Right ventricle myocardium superior (tissue), 1 donor: Measurements from ENCODE around the gene DNAJB12. TPM values are rescaled to one million over a fixed set of nuclear protein-coding genes. Genes with fewer than 3 reads are reported as not detected.

Experiments
- total RNA-seq: library from RNA; stranded (reverse); fragmentation: NEBNext Ultra II Directional; extraction: Animal tissue kit (Norgen Biotek cat#: 25700); gene quantifications from one replicate; pipeline ENCODE4 v1.2.1, GENCODE V29; 2021
- donor health status: DM: no; HTN: yes; CAD: no; lungs with severe emphysema.

Gene DNAJB12
- total RNA-seq, 1 donor from 2014 or later: 26.1 TPM

Other genes starting within 250 kb of the DNAJB12 start
- gene ANAPC16, start 138.9 kb downstream of the DNAJB12 start, total RNA-seq: 242 TPM
- gene ASCC1, start 138.6 kb downstream of the DNAJB12 start, total RNA-seq: 32.0 TPM
- 54.8 TPM for gene DDIT4, start 81.0 kb downstream of the DNAJB12 start, total RNA-seq